ENCODE measurements around the gene SLC4A1AP.
"Not testable (repeated sequence)": the region's sequence is repeated elsewhere in the genome, so short reads cannot be mapped to it uniquely, and the experiment has no call there.

Gene SLC4A1AP

DNA sequence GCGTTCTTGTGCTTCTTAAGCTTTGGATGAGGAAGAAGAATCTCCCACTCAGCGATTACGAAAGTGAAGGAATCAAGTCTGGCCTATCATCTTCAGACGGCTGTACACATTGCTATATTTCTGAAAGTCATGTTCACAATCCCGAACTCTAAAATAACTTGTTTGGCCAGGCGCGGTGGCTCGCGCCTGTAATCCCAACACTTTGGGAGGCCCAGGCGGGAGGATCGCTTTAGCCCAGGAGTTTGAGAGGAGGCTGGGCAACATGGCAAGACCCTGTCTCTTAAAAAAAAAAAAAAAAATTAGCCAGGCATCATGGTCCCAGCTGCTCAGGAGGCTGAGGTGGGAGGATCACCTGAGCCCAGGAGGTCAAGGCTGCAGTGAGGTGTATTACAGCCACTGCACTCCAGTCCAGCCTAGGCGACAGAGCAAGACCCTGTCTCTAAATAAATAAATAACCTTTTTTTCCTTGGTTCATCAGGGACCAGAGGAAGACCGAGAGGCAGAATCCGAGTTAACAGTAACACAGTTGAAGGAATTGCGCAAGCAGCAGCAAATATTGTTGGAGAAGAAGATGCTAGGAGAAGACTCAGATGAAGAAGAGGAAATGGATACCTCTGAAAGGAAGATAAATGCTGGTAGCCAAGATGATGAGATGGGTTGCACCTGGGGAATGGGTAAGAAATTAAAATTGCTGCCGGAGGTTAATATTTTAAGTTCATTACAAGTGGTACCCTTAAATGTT, 1.1 kb downstream of the SLC4A1AP start:
- TF ChIP-seq ZNF274 (IDR thresholded peaks at IDR 0.05; ENCODE audit: low read depth, low read length): no peak
- peak overlapping the region; percentile 93 for H3K4me3 ChIP-seq (ENCODE audit: low read length)

DNA sequence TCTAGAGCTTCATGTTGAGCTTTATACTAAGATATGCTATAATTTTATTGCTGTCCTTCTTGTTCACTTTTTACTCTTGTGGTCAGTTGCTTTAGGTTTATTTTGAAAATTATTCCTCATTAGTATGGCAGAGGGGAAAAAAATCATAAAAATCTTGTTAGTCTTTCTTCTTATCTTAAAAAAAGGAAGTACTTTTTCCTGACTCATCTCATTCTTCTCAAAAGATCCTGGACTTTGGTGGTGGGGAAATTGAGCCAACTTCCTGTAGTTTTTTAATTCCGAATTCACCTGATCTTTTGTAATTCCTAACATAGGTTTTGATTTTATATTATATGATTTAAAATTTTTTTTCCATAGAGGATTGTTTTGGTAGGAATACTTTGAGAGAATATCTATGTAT, 3.8 kb downstream of the SLC4A1AP start:
- no peak overlapping the region for H3K4me3 ChIP-seq (ENCODE audit: low read length)
- TF ChIP-seq ZNF274 (IDR thresholded peaks at IDR 0.05; ENCODE audit: low read depth, low read length): no peak

DNA sequence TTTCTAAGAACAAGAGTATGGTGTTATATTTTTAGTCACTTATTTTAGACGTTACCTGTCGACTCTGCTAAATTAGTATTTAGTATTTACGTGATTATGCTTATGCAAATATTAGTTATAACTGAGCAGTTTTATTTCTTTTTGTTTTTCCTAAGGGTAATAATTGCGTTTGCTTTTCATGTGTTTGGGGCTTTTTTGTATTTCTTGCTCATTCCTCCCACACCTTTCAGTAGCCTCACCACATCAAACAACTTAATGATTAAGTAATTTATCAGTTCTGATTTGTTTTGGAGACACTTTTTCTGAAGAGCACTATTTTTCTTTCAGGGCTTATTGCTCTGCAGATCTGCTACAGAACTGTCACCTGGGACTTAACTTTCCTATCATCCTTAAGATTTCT, 7.5 kb downstream of the SLC4A1AP start:
- H3K4me3 ChIP-seq (ENCODE audit: low read length): no peak overlapping the region
- TF ChIP-seq ZNF274 (IDR thresholded peaks at IDR 0.05; ENCODE audit: low read depth, low read length): no peak

DNA sequence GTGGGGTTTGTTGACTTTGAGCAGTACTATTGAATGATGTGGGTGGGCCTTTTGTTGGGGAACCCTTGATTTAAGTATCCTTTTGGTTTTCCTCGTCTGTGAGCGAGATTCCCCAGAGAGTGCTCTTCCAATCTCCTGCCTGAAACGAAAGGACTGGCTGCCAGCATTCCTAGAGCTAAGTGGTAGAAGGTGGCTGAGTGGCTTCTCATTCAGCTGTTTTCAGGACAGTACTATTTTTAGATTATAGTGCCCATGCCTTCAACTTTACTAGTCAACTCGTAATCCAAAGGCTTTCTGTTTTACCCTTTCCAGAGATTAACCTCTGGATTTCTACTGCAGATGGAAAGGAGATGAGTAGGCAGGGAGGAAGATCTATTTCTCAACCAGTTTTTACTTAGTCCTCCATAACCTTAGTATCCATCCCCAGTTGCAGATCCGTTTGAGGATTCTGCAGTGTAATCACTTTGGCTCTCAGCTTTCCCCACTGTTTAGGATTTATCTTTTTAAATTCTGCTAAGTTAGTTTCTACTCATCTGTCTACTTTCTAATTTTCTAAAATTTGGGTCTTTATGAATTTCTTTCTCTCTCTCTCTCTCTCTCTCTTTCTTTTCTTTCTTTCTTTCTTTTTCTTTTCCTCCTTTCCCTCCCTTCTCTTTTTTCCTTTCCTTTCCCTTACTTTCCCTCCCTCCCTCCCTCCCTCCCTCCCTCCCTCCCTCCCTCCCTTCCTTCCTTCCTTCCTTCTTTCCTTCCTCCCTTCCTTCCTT, 9.2 kb downstream of the SLC4A1AP start:
- TF ChIP-seq ZNF274 (IDR thresholded peaks at IDR 0.05; ENCODE audit: low read depth, low read length): no peak
- H3K4me3 ChIP-seq (ENCODE audit: low read length): no peak overlapping the region

DNA sequence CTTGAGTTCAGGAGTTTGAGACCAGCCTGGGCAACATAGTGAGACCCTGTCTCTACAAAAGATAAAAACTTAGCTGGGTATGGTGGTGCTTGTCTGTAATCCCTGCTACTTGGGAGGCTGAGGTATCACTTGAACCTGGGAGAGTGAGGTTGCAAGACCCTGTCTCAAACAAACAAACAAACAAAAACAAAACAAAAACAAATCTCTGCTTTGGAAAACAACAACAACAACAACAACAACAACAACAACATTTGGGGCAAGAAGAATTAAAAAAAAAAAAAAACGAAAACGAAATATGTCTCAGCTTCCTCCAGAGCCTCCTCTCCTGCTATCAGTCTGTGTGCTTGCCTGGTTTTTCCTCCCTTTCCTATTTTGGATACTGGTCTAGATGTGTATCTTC, 16.9 kb downstream of the SLC4A1AP start:
- H3K4me3 ChIP-seq (ENCODE audit: low read length): no peak overlapping the region
- no peak for TF ChIP-seq ZNF274 (IDR thresholded peaks at IDR 0.05; ENCODE audit: low read depth, low read length)

DNA sequence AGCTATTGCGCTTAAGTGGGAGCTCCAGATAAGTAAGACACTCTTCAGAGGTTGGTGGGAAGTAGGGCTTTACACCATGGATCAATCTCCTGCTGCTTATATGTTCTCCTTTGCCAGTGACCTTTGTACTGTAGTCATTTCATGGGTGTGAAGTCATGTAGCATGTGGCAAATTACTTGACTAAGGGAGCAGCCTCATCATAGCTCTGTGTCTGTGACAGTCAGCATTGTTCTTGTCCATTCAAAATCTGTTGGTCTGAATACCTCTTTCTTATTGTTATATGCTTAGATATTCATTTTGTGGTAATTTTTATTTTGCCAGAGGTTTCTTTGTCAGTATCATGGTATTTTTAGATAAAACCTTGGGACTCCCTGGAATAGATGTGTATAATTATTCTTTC, 18.2 kb downstream of the SLC4A1AP start:
- no peak for TF ChIP-seq ZNF274 (IDR thresholded peaks at IDR 0.05; ENCODE audit: low read depth, low read length)
- no peak overlapping the region for H3K4me3 ChIP-seq (ENCODE audit: low read length)

DNA sequence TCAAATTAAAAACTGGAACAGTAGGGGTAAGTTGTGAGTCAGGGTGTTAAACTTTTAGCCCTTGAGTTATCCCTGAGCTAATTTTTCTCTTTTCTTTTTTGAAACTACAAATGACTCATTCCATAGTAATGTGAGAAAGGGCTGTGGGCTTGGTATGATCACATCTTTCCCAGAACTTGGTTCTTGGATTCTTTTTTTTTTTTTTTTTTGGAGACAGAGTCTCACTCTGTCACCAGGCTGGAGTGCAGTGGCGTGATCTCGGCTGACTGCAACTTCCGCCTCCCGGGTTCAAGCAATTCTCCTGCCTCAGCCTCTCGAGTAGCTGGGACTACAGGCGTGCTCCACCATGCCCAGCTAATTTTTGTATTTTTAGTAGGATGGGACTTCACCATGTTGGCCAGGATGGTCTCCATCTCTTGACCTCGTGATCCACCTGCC, 18.7 kb downstream of the SLC4A1AP start:
- not testable (repeated sequence) for H3K4me3 ChIP-seq (ENCODE audit: low read length)

DNA sequence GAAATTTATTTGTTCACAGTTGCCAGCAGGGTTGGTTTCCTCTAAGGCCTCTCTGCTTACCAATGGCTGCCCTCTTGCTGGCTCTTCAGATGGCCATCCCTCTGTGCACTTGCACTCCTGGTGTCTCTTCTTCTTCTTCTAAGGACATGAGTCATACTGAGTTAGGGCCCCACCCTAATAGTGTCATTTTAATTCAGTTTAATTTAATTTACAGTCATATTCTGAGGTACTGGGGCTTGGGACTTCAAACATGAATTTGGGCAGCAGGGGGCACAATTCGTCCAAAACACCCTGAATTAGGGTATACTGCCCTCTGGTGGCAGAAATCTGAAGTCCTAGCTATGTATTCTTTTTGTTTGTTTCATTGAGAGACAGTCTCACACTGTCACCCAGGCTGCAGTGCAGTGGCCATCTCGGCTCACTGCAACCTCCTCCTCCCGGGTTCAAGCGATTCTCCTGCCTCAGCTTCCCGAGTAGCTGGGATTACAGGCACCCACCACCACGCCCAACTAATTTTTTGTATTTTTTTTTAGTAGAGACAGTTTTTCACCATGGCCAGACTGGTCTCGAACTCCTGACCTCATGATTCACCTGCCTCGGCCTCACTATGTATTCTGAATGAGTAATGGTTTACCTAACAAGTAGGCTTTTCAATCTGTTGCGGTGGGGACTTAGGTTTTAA, 19.8 kb downstream of the SLC4A1AP start:
- TF ChIP-seq ZNF274 (IDR thresholded peaks at IDR 0.05; ENCODE audit: low read depth, low read length): no peak
- no peak overlapping the region for H3K4me3 ChIP-seq (ENCODE audit: low read length)

DNA sequence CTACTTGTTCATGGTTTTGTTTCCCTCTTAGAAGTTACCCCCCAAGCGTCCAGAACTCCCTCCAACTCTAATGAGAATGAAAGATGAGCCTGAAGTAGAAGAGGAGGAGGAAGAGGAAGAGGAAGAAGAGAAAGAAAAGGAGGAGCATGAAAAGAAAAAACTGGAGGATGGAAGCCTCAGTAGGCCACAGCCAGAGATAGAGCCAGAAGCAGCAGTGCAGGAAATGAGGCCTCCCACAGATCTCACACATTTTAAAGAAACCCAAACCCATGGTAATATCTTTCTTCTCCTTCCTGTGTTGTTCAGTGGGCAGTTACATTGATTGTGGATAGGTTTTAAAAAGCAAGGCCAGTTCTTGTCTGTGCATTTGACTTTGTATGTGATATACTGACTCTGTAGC, 21.3 kb downstream of the SLC4A1AP start:
- H3K4me3 ChIP-seq (ENCODE audit: low read length): not testable (repeated sequence)

DNA sequence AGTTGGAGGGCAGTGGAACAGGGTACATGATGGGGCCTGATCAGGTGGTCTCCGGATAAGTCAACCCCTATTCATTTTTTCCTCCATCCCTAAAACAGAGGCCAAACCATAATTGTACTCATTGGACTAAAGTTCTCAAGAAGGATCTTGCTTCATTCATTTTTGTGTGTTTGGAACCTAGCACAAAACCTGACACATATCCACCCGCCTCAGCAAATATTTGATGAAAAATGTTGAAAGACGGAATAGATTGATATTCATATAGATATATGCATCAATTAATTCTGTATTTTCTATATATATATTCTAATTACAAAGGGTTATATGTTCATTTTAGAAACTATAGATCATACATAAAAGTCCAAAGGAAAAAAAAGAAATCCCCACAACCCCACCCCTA, 21.9 kb downstream of the SLC4A1AP start:
- H3K4me3 ChIP-seq (ENCODE audit: low read length): no peak overlapping the region
- TF ChIP-seq ZNF274 (IDR thresholded peaks at IDR 0.05; ENCODE audit: low read depth, low read length): no peak

DNA sequence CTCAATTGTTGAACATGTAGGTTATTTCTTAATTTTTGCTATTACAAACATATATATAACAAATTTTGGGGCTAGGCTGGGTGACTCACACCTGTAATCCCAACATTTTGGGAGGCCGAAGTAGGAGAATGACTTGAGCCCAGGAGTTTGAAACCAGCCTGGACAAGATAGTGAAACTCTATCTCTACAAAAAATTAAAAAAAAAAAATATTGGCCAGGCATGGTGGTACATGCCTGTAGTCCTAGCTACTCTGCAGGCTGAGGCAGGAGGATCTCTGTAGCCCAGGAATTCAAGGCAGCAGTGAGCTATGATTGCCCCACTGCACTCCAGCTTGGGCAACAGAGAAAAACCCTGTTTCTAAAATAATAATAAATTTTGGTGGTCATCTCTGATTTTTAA, 23.5 kb downstream of the SLC4A1AP start:
- TF ChIP-seq ZNF274 (IDR thresholded peaks at IDR 0.05; ENCODE audit: low read depth, low read length): no peak
- H3K4me3 ChIP-seq (ENCODE audit: low read length): no peak overlapping the region

DNA sequence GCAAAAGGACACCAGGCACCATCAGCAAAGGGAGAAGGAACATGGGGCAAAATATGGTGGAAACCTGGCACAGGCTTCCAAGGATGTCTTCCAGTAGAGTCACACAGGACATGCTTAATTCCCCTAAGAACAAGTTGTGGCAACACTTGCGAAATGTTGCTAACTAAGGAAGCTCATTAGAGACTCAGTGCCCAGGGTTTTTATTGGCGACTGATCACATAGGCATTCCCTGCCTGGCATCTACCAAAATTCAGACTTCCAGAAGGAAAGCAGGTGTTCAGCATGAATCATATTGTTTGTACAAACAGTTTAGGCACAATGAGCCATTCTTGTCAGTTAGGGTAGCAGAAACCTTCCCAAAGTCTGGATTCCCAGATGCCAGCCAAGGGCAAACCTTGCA, 25.7 kb downstream of the SLC4A1AP start:
- H3K4me3 ChIP-seq (ENCODE audit: low read length): no peak overlapping the region
- no peak for TF ChIP-seq ZNF274 (IDR thresholded peaks at IDR 0.05; ENCODE audit: low read depth, low read length)

DNA sequence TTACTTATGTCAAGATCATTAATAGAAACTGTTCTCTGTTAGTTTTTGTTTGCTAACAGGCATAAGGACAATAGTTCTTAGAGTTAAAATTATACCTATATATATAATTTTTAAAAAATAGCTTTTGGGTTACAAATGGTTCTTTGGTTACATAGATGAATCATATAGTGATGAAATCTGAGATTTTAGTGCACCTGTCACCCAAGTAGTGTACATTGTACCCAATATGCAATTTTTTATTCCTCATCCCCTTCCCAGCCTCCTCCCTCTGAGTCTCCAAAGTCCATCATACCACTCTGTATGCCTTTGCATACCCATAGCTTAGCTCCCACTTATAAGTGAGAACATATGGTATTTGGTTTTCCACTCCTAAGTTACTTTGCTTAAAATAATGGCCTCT, 26.4 kb downstream of the SLC4A1AP start:
- no peak overlapping the region for H3K4me3 ChIP-seq (ENCODE audit: low read length)
- TF ChIP-seq ZNF274 (IDR thresholded peaks at IDR 0.05; ENCODE audit: low read depth, low read length): no peak

DNA sequence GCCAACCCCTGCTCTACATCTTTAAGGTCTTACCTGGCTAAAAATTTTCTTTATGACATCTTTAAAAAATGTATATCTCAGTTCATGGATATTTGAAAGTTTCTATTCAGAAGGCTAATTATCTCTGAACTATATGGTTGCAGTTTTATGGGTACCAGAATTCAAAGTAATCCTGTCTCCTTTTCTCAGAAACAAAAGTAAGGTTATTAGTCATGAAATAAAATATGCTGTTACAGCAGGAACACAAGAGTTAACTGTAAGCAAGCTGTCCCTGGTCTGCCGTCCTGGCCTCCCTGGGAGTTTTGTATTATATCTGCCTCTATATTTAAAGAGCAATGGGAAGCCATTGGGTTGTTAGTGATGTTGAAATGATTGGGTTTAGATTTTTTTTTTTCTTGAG, 34.0 kb downstream of the SLC4A1AP start:
- TF ChIP-seq ZNF274 (IDR thresholded peaks at IDR 0.05; ENCODE audit: low read depth, low read length): no peak
- no peak overlapping the region for H3K4me3 ChIP-seq (ENCODE audit: low read length)

DNA sequence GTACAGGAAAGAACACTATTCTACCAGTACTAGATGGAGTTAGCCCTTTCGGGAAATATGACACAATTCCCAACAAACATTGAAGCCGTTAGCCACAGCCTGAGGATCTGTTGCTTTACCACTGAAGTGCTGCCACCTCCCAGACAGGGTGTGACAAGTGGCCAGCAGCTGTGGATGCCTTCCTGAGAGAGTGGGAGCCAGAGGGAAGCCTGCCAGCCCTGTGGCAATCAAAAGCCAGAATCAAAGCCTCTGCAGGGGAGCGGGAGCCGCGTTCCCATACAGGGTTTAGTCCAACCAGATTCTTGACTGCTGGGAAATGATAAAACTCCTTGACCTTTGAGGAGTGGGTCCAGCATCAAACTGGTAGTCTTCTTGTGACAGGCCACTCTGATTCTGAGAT, 38.0 kb downstream of the SLC4A1AP start:
- no peak for TF ChIP-seq ZNF274 (IDR thresholded peaks at IDR 0.05; ENCODE audit: low read depth, low read length)
- no peak overlapping the region for H3K4me3 ChIP-seq (ENCODE audit: low read length)

All from GM08714 (cell line).